Suprapubic skin (tissue), 4 donors: ENCODE results near the gene ZNF180. TPM values are rescaled to one million over a fixed set of nuclear protein-coding genes. Genes with fewer than 3 reads are reported as not detected.

Experiments used
- DNase-seq, 2 donors: peaks; one replicate each; pipeline ENCODE4 v3.0.0-alpha.2; 2019; ENCODE audit warnings: low spot score in 2 of 2
- H3K27ac ChIP-seq: fragments of 200-600 bp; sonication (generic); one replicate; pipeline ENCODE4 v1.5.1; 2019
- H3K27me3 ChIP-seq: fragments of 200-600 bp; sonication (generic); one replicate; pipeline ENCODE4 v1.5.1; 2019
- H3K36me3 ChIP-seq: fragments of 200-600 bp; sonication (generic); one replicate; pipeline ENCODE4 v1.5.1; 2019
- H3K4me1 ChIP-seq: fragments of 200-600 bp; sonication (generic); one replicate; pipeline ENCODE4 v1.5.1; 2019
- H3K4me3 ChIP-seq: fragments of 200-600 bp; sonication (generic); one replicate; pipeline ENCODE4 v1.5.1; 2019; ENCODE audit warnings: mild to moderate bottlenecking
- H3K9me3 ChIP-seq: fragments of 200-600 bp; sonication (generic); one replicate; pipeline ENCODE4 v1.5.1; 2019
- CTCF ChIP-seq, 2 donors: fragments of 200-600 bp in 1 of 2; fragments of 450-650 bp in 1 of 2; sonication (generic) in 1 of 2; IDR thresholded peaks; one replicate each; pipeline ENCODE4 v1.5.1; 2016 to 2019; ENCODE audit warnings: antibody characterized with exemption in 2 of 2, mild to moderate bottlenecking in 1 of 2, moderate library complexity in 1 of 2
- EP300 ChIP-seq: sonication (generic); formaldehyde crosslinking; IDR thresholded peaks from one replicate; pipeline ENCODE4 v1.6.1; 2017; ENCODE audit warnings: antibody characterized with exemption
- POLR2A ChIP-seq, 2 donors: fragments of 450-650 bp; IDR thresholded peaks; one replicate each; pipeline ENCODE4 v1.6.1; 2017; ENCODE audit warnings: antibody characterized with exemption in 2 of 2, mild to moderate bottlenecking in 2 of 2, moderate library complexity in 2 of 2
- POLR2AphosphoS5 ChIP-seq, 3 donors: sonication (generic); formaldehyde crosslinking; IDR thresholded peaks; one replicate each; pipeline ENCODE4 v1.6.1; 2017; ENCODE audit warnings: antibody characterized with exemption in 3 of 3
- WGBS: methylation state at CpG from one replicate; pipeline ENCODE4 v1.1.5; 2018; 5-methylcytosine and 5-hydroxymethylcytosine counted together
- total RNA-seq, 4 donors: library from RNA; depleted of rRNA; stranded (reverse); fragments of >200 nt; gene quantifications; one replicate each; pipeline ENCODE4 v1.1.0, GENCODE V29; 2016

The ZNF180 gene
- total RNA-seq, 4 donors from 2014 or later = 7.7 to 11.7 (median 10.3) TPM

DNA sequence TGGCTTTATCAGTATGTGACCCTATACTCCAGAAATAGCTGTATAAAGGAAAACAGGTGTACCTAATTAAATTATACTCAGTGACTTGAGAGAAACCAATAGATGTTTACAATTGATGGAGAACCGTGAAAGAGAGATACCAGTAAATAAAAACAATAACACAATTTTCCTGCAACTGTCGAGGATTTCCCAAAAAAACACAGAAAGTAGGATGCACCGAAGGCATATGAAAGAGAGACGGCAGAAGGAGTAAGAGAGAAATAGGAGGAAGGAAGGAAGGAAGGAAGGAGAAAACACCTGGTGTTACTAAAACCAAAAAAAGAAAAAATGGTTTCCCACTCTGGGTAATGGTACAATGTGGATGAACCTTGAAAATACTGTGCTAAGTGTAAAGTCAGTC lies 45.2 kb downstream of the ZNF180 start:
- Histone ChIP-seq H3K27ac (no peak overlapping the region), H3K9me3 (peaks cover 50% of the 10 kb centered on the region)

DNA sequence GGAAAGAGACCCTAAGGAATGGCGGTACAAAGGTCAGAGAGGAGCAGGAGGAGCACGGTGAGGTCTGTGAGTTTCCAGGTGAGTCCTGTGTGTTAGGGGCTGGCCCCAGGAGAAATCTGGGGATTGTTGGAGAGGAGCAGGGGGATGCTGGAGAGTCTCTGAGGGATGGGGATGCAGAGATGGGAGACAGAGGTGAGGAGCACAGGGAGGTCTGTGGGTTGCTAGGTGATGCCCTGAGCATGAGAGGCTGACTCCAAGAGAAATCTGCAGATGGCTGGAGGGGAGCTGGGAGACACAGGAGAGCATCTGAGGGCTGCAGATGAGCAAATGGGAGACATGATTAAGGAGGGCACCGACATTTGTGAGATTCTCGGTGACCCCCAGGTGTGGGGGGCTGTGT lies 48.0 kb downstream of the ZNF180 start:
- H3K9me3 ChIP-seq = peaks cover 54% of the 10 kb centered on the region

More for the DNA sequence above, 45.2 kb downstream of the ZNF180 start:
- Histone ChIP-seq H3K4me3 (no peak overlapping the region), H3K4me1 (no peaks in the 10 kb centered on the region), H3K27me3 (peaks cover 6% of the 10 kb centered on the region), H3K36me3 (no peaks in the 10 kb centered on the region)
- DNase-seq = no peak
- 91% methylated on average over 4 of the region's 4 CpGs for WGBS
- TF ChIP-seq POLR2AphosphoS5 (IDR thresholded peaks at IDR 0.05) (no peak), CTCF (IDR thresholded peaks at IDR 0.05) (no peak), EP300 (no peak), POLR2A (IDR thresholded peaks at IDR 0.05) (no peak)

DNA sequence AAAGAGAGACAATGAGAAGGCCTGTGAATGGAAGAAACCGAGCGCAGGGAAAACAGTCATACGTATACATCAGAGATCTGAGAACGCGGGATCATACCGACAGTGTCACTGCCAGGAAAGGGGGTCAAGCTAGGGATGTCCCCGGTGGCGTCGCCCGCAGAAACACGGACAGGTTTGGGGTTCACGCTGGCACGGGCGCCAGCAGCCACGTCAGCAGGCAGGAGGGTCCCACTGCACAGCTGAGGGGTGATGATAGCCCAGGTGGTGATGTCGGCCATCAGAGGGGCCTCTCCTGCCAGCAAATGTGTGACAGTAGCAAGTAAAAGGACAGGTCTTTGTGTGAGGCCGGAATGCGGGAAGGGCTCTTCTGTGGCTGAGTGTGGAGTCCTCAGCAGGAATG lies 48.6 kb downstream of the ZNF180 start:
- Histone ChIP-seq H3K36me3 (no peaks in the 10 kb centered on the region), H3K27me3 (peaks cover 10% of the 10 kb centered on the region), H3K4me3 (no peak overlapping the region), H3K9me3 (peaks cover 54% of the 10 kb centered on the region), H3K4me1 (no peaks in the 10 kb centered on the region), H3K27ac (no peak overlapping the region)
- 94% methylated on average over 18 of the region's 18 CpGs for WGBS
- DNase-seq = no peak
- TF ChIP-seq POLR2A (IDR thresholded peaks at IDR 0.05) (no peak), CTCF (IDR thresholded peaks at IDR 0.05) (no peak), POLR2AphosphoS5 (IDR thresholded peaks at IDR 0.05) (no peak), EP300 (no peak)

More for the DNA sequence above, 48.0 kb downstream of the ZNF180 start:
- no peaks in the 10 kb centered on the region for H3K4me1 ChIP-seq
- TF ChIP-seq EP300 (no peak), CTCF (IDR thresholded peaks at IDR 0.05) (no peak), POLR2AphosphoS5 (IDR thresholded peaks at IDR 0.05) (no peak), POLR2A (IDR thresholded peaks at IDR 0.05) (no peak)
- DNase-seq = no peak
- peaks cover 10% of the 10 kb centered on the region for H3K27me3 ChIP-seq
- no peak overlapping the region for H3K27ac ChIP-seq
- no peak overlapping the region for H3K4me3 ChIP-seq
- H3K36me3 ChIP-seq = no peaks in the 10 kb centered on the region
- WGBS = 91% methylated on average over 4 of the region's 4 CpGs

DNA sequence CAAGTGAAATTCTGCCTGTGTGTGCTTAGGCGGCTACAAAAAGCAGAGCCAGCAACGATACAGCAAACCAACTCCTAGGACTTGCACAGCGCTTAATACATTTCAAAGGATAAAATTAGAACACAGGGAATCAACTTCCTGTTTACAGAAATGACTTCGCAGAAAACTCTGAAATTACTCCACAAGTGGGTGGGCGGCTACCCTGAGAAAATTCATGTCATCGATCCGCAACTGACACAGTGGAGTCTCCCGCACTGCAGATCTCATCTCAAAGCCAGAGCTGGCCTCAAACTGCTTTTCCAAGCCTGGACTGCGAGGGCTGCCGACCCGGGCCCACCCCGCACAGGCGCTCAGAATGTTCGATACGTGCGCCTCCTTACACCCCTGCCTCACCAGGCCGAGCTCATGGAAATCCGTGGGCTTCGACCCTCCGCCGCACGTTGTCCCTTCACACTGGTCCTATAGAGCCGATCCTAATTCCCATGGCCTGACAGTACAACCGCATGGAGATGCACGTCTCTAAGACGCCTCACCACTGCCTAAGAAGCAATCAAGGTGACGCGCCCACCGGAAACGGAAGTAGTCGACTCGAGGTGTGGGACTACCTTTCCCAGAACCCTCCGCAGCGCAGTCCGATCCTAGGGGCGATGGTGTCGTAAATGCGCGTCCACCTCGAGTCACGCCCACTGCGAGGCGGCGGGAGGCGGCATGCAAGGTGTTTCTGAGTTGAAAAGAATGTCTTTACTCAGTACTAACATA lies 52.2 kb downstream of the ZNF180 start, which contains the start of gene ZNF229:
Gene ZNF229 (minus strand): TSS at position 557 of the 759 bp plus-strand sequence. CDS start 5,625 bp downstream, outside the sequence.
- TF ChIP-seq POLR2AphosphoS5 (IDR thresholded peaks at IDR 0.05) (no peak), EP300 (no peak), CTCF (IDR thresholded peaks at IDR 0.05) (no peak), POLR2A (IDR thresholded peaks at IDR 0.05) (no peak)
- no peak within 1 kb of the TSS for H3K27ac ChIP-seq
- H3K36me3 ChIP-seq = no peaks in the 10 kb centered on the region
- H3K4me3 ChIP-seq = peak within 1 kb of the TSS; percentile 50
- peaks cover 59% of the 10 kb centered on the region for H3K9me3 ChIP-seq
- peak in 1 of 2 donors; percentile 64 for DNase-seq
- H3K4me1 ChIP-seq = no peaks in the 10 kb centered on the region
- WGBS = 5% methylated on average over 36 of the region's 45 CpGs
- peaks cover 10% of the 10 kb centered on the region for H3K27me3 ChIP-seq

DNA sequence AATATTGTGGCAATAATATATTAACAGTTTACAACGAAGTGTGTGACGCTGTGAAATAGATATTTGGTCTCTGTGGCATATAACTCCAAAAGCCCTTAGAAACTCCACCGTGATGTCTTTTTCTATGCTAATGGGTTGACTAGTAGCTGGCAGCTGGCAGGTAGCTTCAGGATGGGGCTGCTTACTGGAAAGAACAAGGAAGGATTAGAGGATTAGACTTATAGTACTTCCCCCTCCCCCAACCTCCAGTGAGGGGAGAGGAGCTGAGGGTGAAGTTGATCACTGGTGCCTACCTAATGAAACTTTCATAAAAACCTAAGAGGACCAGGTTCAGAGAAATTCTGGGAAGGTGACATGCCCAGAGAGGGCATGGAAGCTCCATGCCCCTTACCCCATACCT lies 61.9 kb downstream of the ZNF180 start:
- Histone ChIP-seq H3K4me1 (no peaks in the 10 kb centered on the region), H3K27me3 (no peaks in the 10 kb centered on the region), H3K9me3 (peaks cover 43% of the 10 kb centered on the region), H3K4me3 (no peak overlapping the region), H3K27ac (no peak overlapping the region), H3K36me3 (peaks cover 8% of the 10 kb centered on the region)
- WGBS = 94% methylated on average over 3 of the region's 3 CpGs
- TF ChIP-seq POLR2A (IDR thresholded peaks at IDR 0.05) = no peak
- TF ChIP-seq POLR2AphosphoS5 (IDR thresholded peaks at IDR 0.05) = no peak
- no peak for TF ChIP-seq EP300
- no peak for TF ChIP-seq CTCF (IDR thresholded peaks at IDR 0.05)
- no peak for DNase-seq
